ENCODE results near the gene TRDN.

Gene TRDN

DNA sequence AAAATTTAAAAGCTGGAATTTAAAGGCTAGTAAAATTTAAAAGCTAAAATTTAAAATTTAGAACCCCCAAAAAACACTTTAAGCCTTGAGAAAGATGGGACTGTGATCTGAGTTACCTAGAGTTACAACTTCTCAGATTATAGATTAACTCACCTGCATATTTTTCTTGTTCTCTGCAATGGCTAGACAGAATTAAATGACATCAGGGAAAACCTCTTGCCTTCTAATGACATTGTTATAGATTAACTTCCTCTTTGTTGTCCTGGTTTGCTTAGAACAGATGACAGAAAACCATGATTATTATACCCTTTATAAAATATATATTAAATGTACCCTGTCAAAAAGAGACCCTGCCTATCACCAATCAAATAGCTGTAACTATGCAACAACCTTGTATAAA is 56.4 kb downstream of the TRDN start:
- H3K4me3 ChIP-seq (ENCODE audit: low read length), result no peak overlapping the region
- no peaks in the 10 kb centered on the region for H3K79me2 ChIP-seq (ENCODE audit: control insufficient read depth, low read length)
- TF ChIP-seq EZH2phosphoT487 (IDR thresholded peaks at IDR 0.05; ENCODE audit: borderline replicate concordance, low read length), result no peak
- TF ChIP-seq, protein P1, sequence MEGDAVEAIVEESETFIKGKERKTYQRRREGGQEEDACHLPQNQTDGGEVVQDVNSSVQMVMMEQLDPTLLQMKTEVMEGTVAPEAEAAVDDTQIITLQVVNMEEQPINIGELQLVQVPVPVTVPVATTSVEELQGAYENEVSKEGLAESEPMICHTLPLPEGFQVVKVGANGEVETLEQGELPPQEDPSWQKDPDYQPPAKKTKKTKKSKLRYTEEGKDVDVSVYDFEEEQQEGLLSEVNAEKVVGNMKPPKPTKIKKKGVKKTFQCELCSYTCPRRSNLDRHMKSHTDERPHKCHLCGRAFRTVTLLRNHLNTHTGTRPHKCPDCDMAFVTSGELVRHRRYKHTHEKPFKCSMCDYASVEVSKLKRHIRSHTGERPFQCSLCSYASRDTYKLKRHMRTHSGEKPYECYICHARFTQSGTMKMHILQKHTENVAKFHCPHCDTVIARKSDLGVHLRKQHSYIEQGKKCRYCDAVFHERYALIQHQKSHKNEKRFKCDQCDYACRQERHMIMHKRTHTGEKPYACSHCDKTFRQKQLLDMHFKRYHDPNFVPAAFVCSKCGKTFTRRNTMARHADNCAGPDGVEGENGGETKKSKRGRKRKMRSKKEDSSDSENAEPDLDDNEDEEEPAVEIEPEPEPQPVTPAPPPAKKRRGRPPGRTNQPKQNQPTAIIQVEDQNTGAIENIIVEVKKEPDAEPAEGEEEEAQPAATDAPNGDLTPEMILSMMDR (IDR thresholded peaks at IDR 0.05; ENCODE audit: low read depth, low read length, poor library complexity, severe bottlenecking), result no peak

DNA sequence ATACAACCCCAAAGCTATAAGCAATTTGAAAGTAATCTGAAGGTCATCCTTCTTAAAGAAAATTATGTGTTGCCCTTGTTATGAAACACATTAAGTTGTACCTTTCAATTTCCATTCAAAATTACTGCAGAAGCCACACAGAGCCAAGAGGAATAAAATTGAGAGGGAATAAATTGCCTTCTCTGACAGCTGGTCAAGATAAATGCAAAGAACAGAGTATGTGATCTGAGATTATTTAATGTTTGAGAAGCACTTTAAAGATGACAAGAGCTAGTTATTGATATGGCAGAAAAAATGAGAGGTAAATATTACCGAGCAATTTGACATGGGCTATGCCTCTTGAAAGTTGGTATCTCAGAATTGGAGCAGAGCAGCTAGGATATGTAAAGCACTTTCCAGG is 61.6 kb downstream of the TRDN start:
- no peak for TF ChIP-seq EZH2phosphoT487 (IDR thresholded peaks at IDR 0.05; ENCODE audit: borderline replicate concordance, low read length)
- TF ChIP-seq, protein P1 (IDR thresholded peaks at IDR 0.05; ENCODE audit: low read depth, low read length, poor library complexity, severe bottlenecking), result no peak
- Histone ChIP-seq H3K9me2 (replicated peaks; ENCODE audit: control insufficient read depth, low read length) (no peaks in the 10 kb centered on the region), H3K36me3 (ENCODE audit: control insufficient read depth, low read length) (no peaks in the 10 kb centered on the region), H3K27ac (ENCODE audit: low read depth, low read length) (no peak overlapping the region), H3K27me3 (ENCODE audit: control insufficient read depth, low read length) (no peaks in the 10 kb centered on the region), H3K9me3 (ENCODE audit: control insufficient read depth, insufficient read depth, low read length) (no peaks in the 10 kb centered on the region), H3K79me2 (ENCODE audit: control insufficient read depth, low read length) (no peaks in the 10 kb centered on the region), H3F3A (ENCODE audit: control insufficient read depth, insufficient read depth) (no peaks in the 10 kb centered on the region), H3K4me3 (ENCODE audit: low read length) (no peak overlapping the region), H3K4me2 (ENCODE audit: low read length) (no peak overlapping the region), H4K20me1 (ENCODE audit: control insufficient read depth, insufficient read depth, low read depth, low read length) (no peaks in the 10 kb centered on the region), H3K4me1 (ENCODE audit: control insufficient read depth, low read length) (no peaks in the 10 kb centered on the region)

More for the DNA sequence above, 56.4 kb downstream of the TRDN start:
- H3K36me3 ChIP-seq (ENCODE audit: control insufficient read depth, low read length), result no peaks in the 10 kb centered on the region
- H3K9me2 ChIP-seq (replicated peaks; ENCODE audit: control insufficient read depth, low read length), result no peaks in the 10 kb centered on the region
- H3F3A ChIP-seq (ENCODE audit: control insufficient read depth, insufficient read depth), result no peaks in the 10 kb centered on the region
- H3K4me1 ChIP-seq (ENCODE audit: control insufficient read depth, low read length), result no peaks in the 10 kb centered on the region
- H3K9me3 ChIP-seq (ENCODE audit: control insufficient read depth, insufficient read depth, low read length), result no peaks in the 10 kb centered on the region
- H4K20me1 ChIP-seq (ENCODE audit: control insufficient read depth, insufficient read depth, low read depth, low read length), result no peaks in the 10 kb centered on the region
- H3K4me2 ChIP-seq (ENCODE audit: low read length), result no peak overlapping the region
- no peaks in the 10 kb centered on the region for H3K27me3 ChIP-seq (ENCODE audit: control insufficient read depth, low read length)
- no peak overlapping the region for H3K27ac ChIP-seq (ENCODE audit: low read depth, low read length)

DNA sequence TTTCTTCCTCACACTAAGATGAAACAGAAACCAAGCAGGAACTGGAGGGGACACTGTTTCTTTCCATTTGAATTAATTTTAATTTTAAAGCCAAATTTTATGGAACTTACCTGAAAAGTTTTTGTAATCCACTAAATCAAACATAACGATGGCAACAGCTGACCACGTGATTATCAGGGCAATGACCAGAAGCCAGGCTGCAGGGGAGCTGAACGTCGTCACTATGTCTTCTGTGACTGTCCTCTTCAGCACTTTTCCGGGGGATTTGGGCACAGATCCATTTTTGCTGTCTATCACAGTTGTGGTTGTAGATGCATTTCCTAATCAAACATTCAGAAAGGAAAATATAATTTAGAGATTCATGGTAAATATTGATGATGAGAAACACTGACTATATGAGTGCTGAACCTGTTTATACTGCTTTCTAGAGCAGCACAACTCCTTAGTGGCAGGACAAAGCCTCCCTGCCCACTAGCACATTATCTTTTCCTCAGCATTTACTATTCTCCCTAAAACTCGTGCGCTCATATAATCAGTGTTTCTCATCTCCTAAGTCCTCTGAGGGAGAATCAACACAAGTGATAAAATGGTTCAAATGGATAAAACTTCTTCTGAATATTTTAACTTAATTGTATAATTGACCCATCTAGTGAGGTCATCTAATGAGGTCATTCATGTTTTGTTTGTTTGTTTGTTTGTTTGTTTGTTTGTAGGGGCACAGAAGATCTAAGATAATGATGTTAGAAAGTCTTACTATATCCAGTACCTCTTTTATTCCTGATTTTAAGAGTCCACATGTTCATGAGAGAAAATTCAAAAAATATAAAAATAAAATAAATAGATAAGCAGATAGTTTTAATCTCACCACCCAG is 65.7 kb downstream of the TRDN start:
- Histone ChIP-seq H3K27me3 (ENCODE audit: control insufficient read depth, low read length) (no peaks in the 10 kb centered on the region), H4K20me1 (ENCODE audit: control insufficient read depth, insufficient read depth, low read depth, low read length) (no peaks in the 10 kb centered on the region), H3K4me2 (ENCODE audit: low read length) (no peak overlapping the region), H3K36me3 (ENCODE audit: control insufficient read depth, low read length) (no peaks in the 10 kb centered on the region), H3K9me2 (replicated peaks; ENCODE audit: control insufficient read depth, low read length) (no peaks in the 10 kb centered on the region), H3K4me3 (ENCODE audit: low read length) (no peak overlapping the region), H3K27ac (ENCODE audit: low read depth, low read length) (no peak overlapping the region), H3K79me2 (ENCODE audit: control insufficient read depth, low read length) (no peaks in the 10 kb centered on the region), H3K4me1 (ENCODE audit: control insufficient read depth, low read length) (no peaks in the 10 kb centered on the region), H3F3A (ENCODE audit: control insufficient read depth, insufficient read depth) (no peaks in the 10 kb centered on the region), H3K9me3 (ENCODE audit: control insufficient read depth, insufficient read depth, low read length) (no peaks in the 10 kb centered on the region)
- TF ChIP-seq, protein P1 (IDR thresholded peaks at IDR 0.05; ENCODE audit: low read depth, low read length, poor library complexity, severe bottlenecking), result no peak
- TF ChIP-seq EZH2phosphoT487 (IDR thresholded peaks at IDR 0.05; ENCODE audit: borderline replicate concordance, low read length), result no peak

All from DOHH2 (cell line).